NCI-H226 (cell line): ENCODE data around the gene COQ4.

Experiments used
- DNase-seq: peaks from one replicate; pipeline ENCODE4 v3.0.0-alpha.2; 2015

The COQ4 gene

GRCh38 chr9:128322404-128323211 is at the start of gene COQ4, which contains the start of gene TRUB2:
Gene COQ4, plus strand, starts transcription at chr9:128322839. Its CDS starts 20 bp downstream, at chr9:128322859.
Gene TRUB2, minus strand, starts transcription at chr9:128322447. Its CDS starts 39 bp downstream, at chr9:128322408.
- peak; percentile 91 for DNase-seq

GRCh38 chr9:128274245-128274644 is 48.4 kb upstream of the COQ4 start:
- no peak for DNase-seq

- peak; percentile 21 for DNase-seq
Observed at GRCh38 chr9:128275198-128276007, 47.2 kb upstream of the COQ4 start, which contains the start of gene GOLGA2. Gene GOLGA2, minus strand, starts transcription at chr9:128276007. Its CDS starts 31 bp downstream, at chr9:128275976.

GRCh38 chr9:128276008-128276573 is 46.5 kb upstream of the COQ4 start, which contains the start of gene SWI5:
Gene SWI5, plus strand, starts transcription at chr9:128276276.
- peak; percentile 91 for DNase-seq

GRCh38 chr9:128276574-128277270 is 45.9 kb upstream of the COQ4 start:
- DNase-seq = peak; percentile 40

- peak; percentile 60 for DNase-seq
Observed at GRCh38 chr9:128279088-128280073, 43.3 kb upstream of the COQ4 start.

- DNase-seq = peak; percentile 39
Observed at GRCh38 chr9:128280084-128280622, 42.5 kb upstream of the COQ4 start.

GRCh38 chr9:128282500-128282899 is 40.1 kb upstream of the COQ4 start:
- peak; percentile 81 for DNase-seq

- DNase-seq = no peak
Observed at GRCh38 chr9:128285033-128285784, 37.4 kb upstream of the COQ4 start.

- no peak for DNase-seq
Observed at GRCh38 chr9:128286440-128286839, 36.2 kb upstream of the COQ4 start.

GRCh38 chr9:128288273-128289004 is 34.2 kb upstream of the COQ4 start:
- no peak for DNase-seq

- no peak for DNase-seq
Observed at GRCh38 chr9:128292009-128292408, 30.6 kb upstream of the COQ4 start.

GRCh38 chr9:128293091-128293490 is 29.5 kb upstream of the COQ4 start:
- DNase-seq = no peak

- DNase-seq = no peak
Observed at GRCh38 chr9:128294142-128294541, 28.5 kb upstream of the COQ4 start.

GRCh38 chr9:128296340-128297220 is 26.1 kb upstream of the COQ4 start:
- DNase-seq = no peak

GRCh38 chr9:128297221-128297773 is 25.3 kb upstream of the COQ4 start:
- DNase-seq = no peak

GRCh38 chr9:128298535-128299482 is 23.8 kb upstream of the COQ4 start:
- no peak for DNase-seq
